Lower lobe of right lung (tissue), 2 donors: ENCODE results near the gene TTC22. TPM values are rescaled to one million over a fixed set of nuclear protein-coding genes. Genes with fewer than 3 reads are reported as not detected.

Experiments
- ATAC-seq, 2 donors: fragments of 200-7000 bp; cut with Tn5 transposase; one replicate each; pipeline ENCODE4 v1.9.1; 2020 to 2022; ENCODE audit warnings: mild to moderate bottlenecking in 2 of 2, moderate library complexity in 2 of 2
- DNase-seq: peaks from one replicate; pipeline ENCODE4 v3.0.0-alpha.2; 2020
- H3K27ac ChIP-seq: fragments of 200-600 bp; one replicate; pipeline ENCODE4 v1.8.0; 2022
- H3K27me3 ChIP-seq: fragments of 200-600 bp; one replicate; pipeline ENCODE4 v1.8.0; 2022; ENCODE audit warnings: low read depth
- H3K36me3 ChIP-seq: fragments of 200-600 bp; one replicate; pipeline ENCODE4 v1.8.0; 2022; ENCODE audit warnings: mild to moderate bottlenecking
- H3K4me1 ChIP-seq: fragments of 200-600 bp; one replicate; pipeline ENCODE4 v1.8.0; 2022
- H3K4me3 ChIP-seq: fragments of 200-600 bp; one replicate; pipeline ENCODE4 v1.8.0; 2022; ENCODE audit warnings: mild to moderate bottlenecking
- H3K9me3 ChIP-seq: fragments of 200-600 bp; one replicate; pipeline ENCODE4 v1.8.0; 2022
- CTCF ChIP-seq: fragments of 200-600 bp; IDR thresholded peaks from one replicate; pipeline ENCODE4 v1.8.0; 2022; ENCODE audit warnings: antibody characterized with exemption, mild to moderate bottlenecking
- intact Hi-C: fragments of 100-400 bp; cut with DNase I; formaldehyde crosslinking; loops from one replicate; pipeline ENCODE4 v1.11.0; 2022
- total RNA-seq: library from RNA; stranded (reverse); fragmentation: NEBNext Ultra II Directional; extraction: Animal tissue kit (Norgen Biotek cat#: 25700); gene quantifications from one replicate; pipeline ENCODE4 v1.2.1, GENCODE V29; 2021
- donor health status: DM: no; HTN: yes; CAD: no; lungs with severe emphysema.

Gene TTC22
- total RNA-seq, 1 donor from 2014 or later, result 8.4 TPM

DNA sequence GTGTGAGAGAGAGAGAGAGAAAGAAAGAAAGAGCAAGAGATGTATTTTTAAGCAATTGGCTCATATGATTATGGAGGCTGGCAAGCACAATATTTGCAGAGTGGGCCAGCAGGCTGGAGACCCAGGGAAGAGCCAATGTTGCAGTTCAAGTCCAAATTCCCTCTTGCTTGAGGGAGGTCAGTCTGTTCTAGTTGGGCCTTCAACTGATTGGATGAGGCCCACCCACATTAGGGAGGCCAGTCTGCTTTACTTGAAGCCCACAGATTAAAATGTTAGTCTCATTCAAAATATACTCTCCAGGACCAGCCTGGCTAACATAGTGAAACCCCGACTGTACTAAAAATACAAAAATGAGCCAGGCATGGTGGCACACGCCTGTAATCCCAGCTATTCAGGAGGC is 28.2 kb downstream of the TTC22 start:
- Histone ChIP-seq H3K27ac (no peak overlapping the region), H3K4me1 (no peaks in the 10 kb centered on the region), H3K4me3 (no peak overlapping the region), H3K9me3 (no peaks in the 10 kb centered on the region), H3K27me3 (peaks cover 7% of the 10 kb centered on the region), H3K36me3 (no peaks in the 10 kb centered on the region)
- ATAC-seq (no peak), DNase-seq (no peak)
- no peak for TF ChIP-seq CTCF
- intact Hi-C loops, result no loop called here

DNA sequence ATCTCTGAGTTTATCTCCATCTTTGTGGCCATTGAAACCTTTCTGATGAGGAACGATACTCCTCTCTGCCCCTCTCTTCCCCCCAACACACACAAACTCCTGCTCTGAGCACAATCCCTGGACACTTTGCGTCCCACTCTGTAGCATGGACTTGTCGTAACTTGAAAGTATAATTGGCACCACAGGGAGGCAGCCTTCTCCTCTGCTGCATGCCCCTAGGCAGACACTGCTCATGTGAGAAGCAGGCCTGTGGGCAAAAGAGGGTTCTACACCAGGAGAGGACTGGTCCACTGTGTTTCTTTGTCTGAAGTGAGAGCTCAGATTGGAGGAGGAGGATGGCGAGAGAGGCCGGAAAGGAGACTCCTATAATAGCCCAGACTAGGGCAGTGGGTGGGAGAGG is 33.0 kb downstream of the TTC22 start:
- ATAC-seq (no peak), DNase-seq (no peak)
- intact Hi-C loops, result no loop called here
- no peak for TF ChIP-seq CTCF
- H3K4me3 ChIP-seq, result no peak overlapping the region
- H3K27me3 ChIP-seq, result no peaks in the 10 kb centered on the region
- H3K36me3 ChIP-seq, result no peaks in the 10 kb centered on the region
- H3K4me1 ChIP-seq, result peaks cover 9% of the 10 kb centered on the region
- H3K9me3 ChIP-seq, result no peaks in the 10 kb centered on the region
- no peak overlapping the region for H3K27ac ChIP-seq

DNA sequence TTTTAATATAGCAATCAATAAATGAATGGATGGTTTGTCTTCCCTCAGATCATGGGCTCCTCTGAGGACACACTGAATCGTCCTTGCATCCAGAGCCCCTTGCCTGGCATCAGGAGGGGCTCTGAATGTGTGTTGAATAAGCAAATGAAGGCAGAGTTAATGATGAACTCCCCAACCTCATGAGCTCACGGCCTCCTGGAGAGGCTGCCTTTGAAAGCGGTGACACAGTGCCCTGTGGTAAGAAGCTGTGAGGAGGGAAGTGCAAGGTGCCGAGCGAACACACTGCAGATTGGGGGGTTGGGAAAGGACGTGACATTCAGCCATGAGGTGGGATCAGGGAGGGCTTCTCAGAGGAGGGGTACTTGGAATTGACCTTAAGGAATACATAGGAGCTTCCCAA is 33.6 kb downstream of the TTC22 start:
- no peak for TF ChIP-seq CTCF
- no peak for DNase-seq
- intact Hi-C loops, result no loop called here
- Histone ChIP-seq H3K9me3 (no peaks in the 10 kb centered on the region), H3K27me3 (no peaks in the 10 kb centered on the region), H3K4me1 (peaks cover 11% of the 10 kb centered on the region), H3K4me3 (no peak overlapping the region), H3K36me3 (no peaks in the 10 kb centered on the region), H3K27ac (no peak overlapping the region)
- no peak for ATAC-seq

DNA sequence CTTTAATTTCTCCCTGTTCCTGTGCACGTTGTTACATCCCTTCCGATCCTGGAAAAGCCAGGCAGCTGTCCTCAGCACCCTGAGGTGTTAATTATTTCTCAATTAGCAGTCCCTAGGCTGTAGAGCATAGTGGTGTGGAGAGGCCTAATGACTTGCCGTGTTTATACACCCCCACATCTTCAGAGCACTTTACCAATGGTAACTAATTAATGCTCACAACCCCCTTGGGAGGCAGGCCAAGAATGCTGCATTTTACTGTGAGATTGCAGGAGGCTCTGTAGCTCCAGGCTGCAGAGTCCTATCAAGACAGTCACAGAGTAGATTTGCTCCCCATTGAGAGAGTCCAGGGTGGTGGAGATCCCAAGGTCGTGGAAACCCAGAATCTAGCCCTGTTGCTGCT is 34.4 kb downstream of the TTC22 start:
- no peak for ATAC-seq
- Histone ChIP-seq H3K36me3 (no peaks in the 10 kb centered on the region), H3K27ac (no peak overlapping the region), H3K4me1 (peaks cover 11% of the 10 kb centered on the region), H3K27me3 (no peaks in the 10 kb centered on the region), H3K9me3 (no peaks in the 10 kb centered on the region), H3K4me3 (no peak overlapping the region)
- no peak for TF ChIP-seq CTCF
- intact Hi-C loops, result no loop called here
- no peak for DNase-seq

DNA sequence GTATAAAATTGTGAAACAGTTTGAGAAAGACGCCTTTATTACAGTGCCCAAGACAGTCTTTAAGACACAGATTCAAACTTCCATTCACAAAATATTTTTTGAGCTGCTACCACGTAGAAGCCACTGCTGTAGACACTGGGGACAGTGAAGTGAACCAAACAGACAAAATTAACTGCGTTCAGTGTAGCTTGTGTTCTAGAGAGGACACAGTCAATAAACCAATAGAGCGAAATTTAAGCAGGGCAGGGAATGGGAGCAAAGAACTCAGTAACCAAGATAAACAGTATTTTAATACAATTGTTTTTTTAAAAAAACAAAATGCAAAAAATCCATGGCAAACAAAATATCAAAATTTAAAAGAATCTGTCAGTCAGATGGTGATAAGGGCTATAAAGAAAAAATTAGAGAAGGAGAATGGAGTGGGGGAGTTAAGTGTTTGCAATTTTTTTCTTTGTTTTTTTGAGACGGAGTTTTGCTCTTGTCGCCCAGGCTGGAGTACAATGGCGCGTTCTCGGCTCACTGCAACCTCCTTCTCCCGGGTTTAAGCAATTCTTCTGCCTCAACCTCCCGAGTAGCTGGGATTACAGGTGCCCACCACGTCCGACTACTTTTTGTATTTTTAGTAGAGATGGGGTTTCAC is 36.1 kb downstream of the TTC22 start:
- H3K4me3 ChIP-seq, result peak overlapping the region; percentile 72
- no peak for DNase-seq
- H3K36me3 ChIP-seq, result no peaks in the 10 kb centered on the region
- ATAC-seq, result peak; percentile 1 to 41
- H3K4me1 ChIP-seq, result peaks cover 11% of the 10 kb centered on the region
- TF ChIP-seq CTCF, result no peak
- intact Hi-C loops, result no loop called here
- peak overlapping the region; percentile 59 for H3K27ac ChIP-seq
- no peaks in the 10 kb centered on the region for H3K9me3 ChIP-seq
- H3K27me3 ChIP-seq, result no peaks in the 10 kb centered on the region
